HepG2 (cell line): ENCODE data around the gene CNTN5. TPM values are rescaled to one million over a fixed set of nuclear protein-coding genes. Genes with fewer than 3 reads are reported as not detected.

Source experiments
- ATAC-seq: fragments of 200-7000 bp; cut with Tn5 transposase; 3 replicates; pipeline ENCODE4 v1.9.1; 2020; ENCODE audit warnings: mild to moderate bottlenecking, moderate library complexity
- BruUV-seq: library from RNA; stranded (reverse); fragments of 400-500 nt; replicated peaks from 2 replicates; lab custom pipeline; 2021; lab: Mats Ljungman, UMichigan
- CTCF ChIA-PET: fragments of 300-600 bp; formaldehyde crosslinking; extraction: SDS; loops from one replicate; lab custom pipeline; 2021; ENCODE audit warnings: low total read pairs, inconsistent platforms, low intra/inter-chr PET ratio; lab: Yijun Ruan, JAX
- POLR2A ChIA-PET: fragments of 350-600 bp; sonication (Branson Sonifier 250); formaldehyde crosslinking; loops from one replicate; lab custom pipeline; 2020; ENCODE audit warnings: antibody characterized with exemption, inconsistent platforms; lab: Yijun Ruan, JAX
- DNase-seq: peaks from one replicate; pipeline ENCODE4 v3.0.0-alpha.2; 2015; ENCODE audit warnings: low spot score
- FAIRE-seq: peaks from 3 replicates; lab custom pipeline; 2011; peaks lifted over from hg19 to GRCh38; lab: Jason Lieb, UNC
- H2AFZ ChIP-seq: one replicate; pipeline ENCODE4 v1.6.1; 2011; ENCODE audit warnings: low read length, inconsistent platforms
- H3K27ac ChIP-seq: fragments of 300-600 bp; 3 replicates; pipeline ENCODE4 v1.8.0; 2011; ENCODE audit warnings: mixed run types, mild to moderate bottlenecking, mixed read lengths, low read length, inconsistent platforms; ENCODE audit not compliant: insufficient read depth; ENCODE audit errors: extremely low read length
- H3K27me3 ChIP-seq, 2 experiments: fragments of 200-600 bp in 1 of 2; 2 replicates in 1 of 2; 3 replicates in 1 of 2; pipeline versions ENCODE4 v1.6.0 to v1.8.0; 2011; ENCODE audit warnings: low read length in 2 of 2, mild to moderate bottlenecking in 2 of 2, moderate library complexity in 2 of 2, inconsistent platforms in 1 of 2; ENCODE audit not compliant: insufficient read depth in 2 of 2, control insufficient read depth in 1 of 2
- H3K36me3 ChIP-seq, 2 experiments: fragments of 200-600 bp in 1 of 2; replicated peaks in 1 of 2; 2 replicates in 1 of 2; 3 replicates in 1 of 2; pipeline versions ENCODE4 v1.5.1 to v1.8.0; 2011; ENCODE audit warnings: low read length in 2 of 2, inconsistent platforms in 1 of 2; ENCODE audit not compliant: insufficient read depth in 2 of 2, control insufficient read depth in 1 of 2
- H3K4me1 ChIP-seq: 2 replicates; pipeline ENCODE4 v1.5.1; 2012; ENCODE audit warnings: low read length, inconsistent platforms; ENCODE audit not compliant: insufficient read depth
- H3K4me2 ChIP-seq: 2 replicates; pipeline ENCODE4 v1.6.0; 2011; ENCODE audit warnings: low read depth, low read length, inconsistent platforms
- H3K4me3 ChIP-seq, 3 experiments: fragments of 200-600 bp in 1 of 3; sonication (generic), shearing (Covaris generic) in 1 of 3; replicated peaks in 1 of 3; 2 replicates each; pipeline ENCODE4 v1.5.1; 2011 to 2016; ENCODE audit warnings: low read length in 3 of 3, inconsistent platforms in 2 of 3, low read depth in 2 of 3, mild to moderate bottlenecking in 2 of 3, control low read depth in 1 of 3, mixed read lengths in 1 of 3; ENCODE audit not compliant: insufficient read depth in 1 of 3
- H3K79me2 ChIP-seq: one replicate; pipeline ENCODE4 v1.6.1; 2011; ENCODE audit warnings: low read length, inconsistent platforms; ENCODE audit not compliant: insufficient read depth
- H3K9ac ChIP-seq: 2 replicates; pipeline ENCODE4 v1.6.0; 2011; ENCODE audit warnings: mild to moderate bottlenecking, low read depth, low read length, inconsistent platforms; ENCODE audit not compliant: insufficient read depth
- H3K9me3 ChIP-seq: 2 replicates; pipeline ENCODE4 v1.5.1; 2012; ENCODE audit warnings: mild to moderate bottlenecking, low read length
- H4K20me1 ChIP-seq: 2 replicates; pipeline ENCODE4 v1.6.0; 2011; ENCODE audit warnings: inconsistent platforms, mild to moderate bottlenecking, low read length, moderate library complexity; ENCODE audit not compliant: insufficient read depth
- CHCHD3 ChIP-seq: sonication (generic); formaldehyde crosslinking; IDR thresholded peaks from 2 replicates; pipeline ENCODE4 v1.8.0; 2022; ENCODE audit warnings: mild to moderate bottlenecking, missing genetic modification reagents, moderate library complexity
- ELF3 ChIP-seq: IDR thresholded peaks from 2 replicates; pipeline ENCODE4 v1.6.1; 2016; ENCODE audit warnings: missing genetic modification reagents, missing compliant biosample characterization
- HHEX ChIP-seq: IDR thresholded peaks from 2 replicates; pipeline ENCODE4 v1.6.1; 2016; ENCODE audit warnings: control low read depth
- HNF1B ChIP-seq: sonication (generic); formaldehyde crosslinking; IDR thresholded peaks from 2 replicates; pipeline ENCODE4 v1.5.1; 2020; ENCODE audit warnings: mild to moderate bottlenecking, moderate library complexity, missing genetic modification reagents
- KLF11 ChIP-seq: IDR thresholded peaks from 2 replicates; pipeline ENCODE4 v1.6.1; 2016; ENCODE audit warnings: missing compliant biosample characterization
- MIER3 ChIP-seq: IDR thresholded peaks from 2 replicates; pipeline ENCODE4 v1.6.1; 2016; ENCODE audit warnings: missing compliant biosample characterization, borderline replicate concordance
- MXD4 ChIP-seq: IDR thresholded peaks from 2 replicates; pipeline ENCODE4 v1.6.1; 2016; ENCODE audit warnings: mild to moderate bottlenecking, missing biosample characterization, missing genetic modification reagents
- NCOR1 ChIP-seq: fragments of 200-600 bp; sonication (generic); IDR thresholded peaks from 2 replicates; pipeline ENCODE4 v1.7.0; 2017; ENCODE audit warnings: antibody characterized with exemption, low read length, borderline replicate concordance
- PBX2 ChIP-seq: IDR thresholded peaks from 2 replicates; pipeline ENCODE4 v1.6.1; 2016; ENCODE audit warnings: control low read depth
- SNAPC2 ChIP-seq: sonication (generic); formaldehyde crosslinking; IDR thresholded peaks from 2 replicates; pipeline ENCODE4 v1.8.1; 2022; ENCODE audit warnings: mild to moderate bottlenecking, missing genetic modification reagents
- STAT6 ChIP-seq: sonication (generic); formaldehyde crosslinking; IDR thresholded peaks from 2 replicates; pipeline ENCODE4 v1.4.0; 2020; ENCODE audit warnings: missing genetic modification reagents, mild to moderate bottlenecking, borderline replicate concordance
- THAP11 ChIP-seq: IDR thresholded peaks from 2 replicates; pipeline ENCODE4 v1.6.1; 2016; ENCODE audit warnings: missing biosample characterization, missing genetic modification reagents
- ZBTB3 ChIP-seq: sonication (generic); formaldehyde crosslinking; IDR thresholded peaks from 2 replicates; pipeline ENCODE4 v1.4.0; 2020; ENCODE audit warnings: low read depth, mild to moderate bottlenecking, moderate library complexity, missing genetic modification reagents, borderline replicate concordance
- WGBS: methylation state at CpG from one replicate; pipeline ENCODE4 v1.1.6; 2017; ENCODE audit warnings: low lambda C conversion rate; 5-methylcytosine and 5-hydroxymethylcytosine counted together
- in situ Hi-C: cut with HindIII; loops from 2 replicates; pipeline ENCODE4 v1.10.0; 2017; ENCODE audit warnings: low pct_unique_long_range_greater_than_20kb; ENCODE audit not compliant: extremely low pct_ligation_motif_present
- intact Hi-C: fragments of 100-400 bp; cut with micrococcal nuclease; formaldehyde crosslinking; loops from one replicate; pipeline ENCODE4 v1.10.0; 2022; ENCODE audit not compliant: unreplicated experiment
- polyA plus RNA-seq, 8 experiments: library from polyadenylated mRNA; depleted of rRNA in 3 of 8; stranded (reverse) in 7 of 8; unstranded in 1 of 8; fragments of >200 nt; fragmentation: Illumina TruSeq in 4 of 8; extraction: Trizol in 4 of 8; gene quantifications; 2 replicates each; pipeline versions ENCODE4 v1.2.1 to v1.2.3, GENCODE V29; 2011 to 2016; ENCODE audit warnings: low read depth in 4 of 8, missing spikeins in 1 of 8, mixed read lengths in 1 of 8; ENCODE audit not compliant: insufficient read depth in 1 of 8
- total RNA-seq, 5 experiments: library from RNA; depleted of rRNA; stranded (reverse); fragments of >200 nt; fragmentation: Illumina TruSeq; extraction: Trizol; gene quantifications; 2 replicates each; pipeline ENCODE4 v1.2.3, GENCODE V29; 2016; ENCODE audit warnings: low read depth in 1 of 5
- TF ChIP-seq, protein P1 (sequence below): sonication (generic); formaldehyde crosslinking; IDR thresholded peaks from 2 replicates; pipeline ENCODE4 v1.4.0; 2020; ENCODE audit warnings: mild to moderate bottlenecking, missing genetic modification reagents
- TF ChIP-seq, protein P2 (sequence below): sonication (generic); formaldehyde crosslinking; IDR thresholded peaks from 2 replicates; pipeline ENCODE4 v1.5.0; 2020; ENCODE audit warnings: missing genetic modification reagents
- TF ChIP-seq, protein P3 (sequence below): sonication (generic); formaldehyde crosslinking; IDR thresholded peaks from 2 replicates; pipeline ENCODE4 v1.4.0; 2020; ENCODE audit warnings: missing genetic modification reagents

Gene CNTN5
- total and polyA plus RNA-seq, 2 of the 13 experiments (the other 11 are each of a cell fraction or from before 2014, with no cell fraction given), result not detected

DNA sequence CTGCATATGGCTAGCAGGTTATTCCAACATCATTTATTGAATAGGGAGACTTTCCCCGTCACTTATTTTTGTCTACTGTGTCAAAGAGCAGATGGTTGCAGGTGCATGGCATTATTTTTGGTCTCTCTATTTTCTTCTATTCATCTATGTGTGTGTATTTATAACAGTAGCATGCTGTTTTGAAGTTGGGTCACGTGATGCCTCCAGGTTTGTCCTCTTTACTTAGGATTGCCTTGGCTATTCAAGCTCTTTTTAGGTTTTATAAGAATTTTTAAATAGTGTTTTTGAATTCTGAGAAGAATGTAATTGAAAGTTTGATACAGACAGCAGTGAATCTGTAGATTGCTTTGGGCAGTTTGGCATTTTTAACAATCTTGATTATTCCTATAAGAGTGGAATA, 770.6 kb downstream of the CNTN5 start (continued):
- no peak for TF ChIP-seq MIER3 (CRISPR knock-in tag)
- TF ChIP-seq KLF11, result no peak

DNA sequence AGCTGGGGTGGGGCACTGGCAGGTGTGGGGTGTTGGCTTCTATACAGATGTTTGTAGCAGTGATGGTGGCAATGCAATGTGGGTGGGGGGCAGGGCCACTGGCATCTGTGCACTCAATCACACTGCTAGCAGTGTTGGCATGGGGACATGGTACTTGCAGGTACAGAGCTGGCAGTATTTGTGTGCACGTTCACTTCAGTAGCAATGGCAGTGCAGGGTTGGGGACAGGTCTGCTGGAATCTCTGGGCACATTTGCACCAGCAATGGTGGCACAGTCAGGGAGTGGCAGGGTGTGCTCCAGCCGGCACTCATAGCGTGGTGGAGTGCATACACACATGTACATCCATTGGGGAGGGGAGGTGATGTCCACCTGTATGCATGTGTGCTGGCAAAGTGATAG, 775.2 kb downstream of the CNTN5 start:
- no peaks in the 10 kb centered on the region for H3K79me2 ChIP-seq
- H3K9me3 ChIP-seq, result no peaks in the 10 kb centered on the region
- WGBS, result 0% methylated on average over 2 of the region's 3 CpGs
- in situ Hi-C loops, result no loop called here
- no peak for ATAC-seq
- no peaks in the 10 kb centered on the region for H4K20me1 ChIP-seq
- H3K4me1 ChIP-seq, result no peaks in the 10 kb centered on the region
- no peak overlapping the region for H3K27ac ChIP-seq
- no peak overlapping the region for H2AFZ ChIP-seq
- no peak for DNase-seq
- POLR2A ChIA-PET, result no interaction called here
- BruUV-seq, result no TSS peak
- CTCF ChIA-PET, result no interaction called here
- H3K36me3 ChIP-seq, result no peaks in the 10 kb centered on the region
- H3K4me2 ChIP-seq, result no peak overlapping the region
- no peak overlapping the region for H3K4me3 ChIP-seq
- H3K27me3 ChIP-seq, result no peaks in the 10 kb centered on the region
- no peak for FAIRE-seq
- H3K9ac ChIP-seq, result no peak overlapping the region
- intact Hi-C loops, result no loop called here
- no peak for TF ChIP-seq THAP11 (CRISPR knock-in tag)
- TF ChIP-seq, protein P1, sequence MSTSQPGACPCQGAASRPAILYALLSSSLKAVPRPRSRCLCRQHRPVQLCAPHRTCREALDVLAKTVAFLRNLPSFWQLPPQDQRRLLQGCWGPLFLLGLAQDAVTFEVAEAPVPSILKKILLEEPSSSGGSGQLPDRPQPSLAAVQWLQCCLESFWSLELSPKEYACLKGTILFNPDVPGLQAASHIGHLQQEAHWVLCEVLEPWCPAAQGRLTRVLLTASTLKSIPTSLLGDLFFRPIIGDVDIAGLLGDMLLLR (CRISPR knock-in tag), result no peak
- TF ChIP-seq MXD4 (CRISPR knock-in tag), result no peak
- no peak for TF ChIP-seq STAT6 (CRISPR knock-in tag)
- TF ChIP-seq ZBTB3 (CRISPR knock-in tag), result no peak
- TF ChIP-seq NCOR1, result no peak
- TF ChIP-seq, protein P2, sequence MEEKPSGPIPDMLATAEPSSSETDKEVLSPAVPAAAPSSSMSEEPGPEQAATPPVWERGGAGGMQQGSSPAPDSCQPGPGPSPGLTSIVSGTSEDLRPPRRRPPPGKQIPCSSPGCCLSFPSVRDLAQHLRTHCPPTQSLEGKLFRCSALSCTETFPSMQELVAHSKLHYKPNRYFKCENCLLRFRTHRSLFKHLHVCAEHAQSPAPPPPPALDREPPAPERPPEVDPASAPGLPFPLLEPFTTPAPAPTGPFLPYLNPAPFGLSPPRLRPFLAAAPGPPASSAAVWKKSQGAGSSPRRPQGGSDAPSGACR (CRISPR knock-in tag), result no peak
- no peak for TF ChIP-seq PBX2 (CRISPR knock-in tag)
- no peak for TF ChIP-seq SNAPC2 (CRISPR knock-in tag)
- no peak for TF ChIP-seq HNF1B (CRISPR knock-in tag)
- TF ChIP-seq HHEX (CRISPR knock-in tag), result no peak
- no peak for TF ChIP-seq CHCHD3 (CRISPR knock-in tag)
- TF ChIP-seq ELF3 (CRISPR knock-in tag), result no peak
- TF ChIP-seq, protein P3, sequence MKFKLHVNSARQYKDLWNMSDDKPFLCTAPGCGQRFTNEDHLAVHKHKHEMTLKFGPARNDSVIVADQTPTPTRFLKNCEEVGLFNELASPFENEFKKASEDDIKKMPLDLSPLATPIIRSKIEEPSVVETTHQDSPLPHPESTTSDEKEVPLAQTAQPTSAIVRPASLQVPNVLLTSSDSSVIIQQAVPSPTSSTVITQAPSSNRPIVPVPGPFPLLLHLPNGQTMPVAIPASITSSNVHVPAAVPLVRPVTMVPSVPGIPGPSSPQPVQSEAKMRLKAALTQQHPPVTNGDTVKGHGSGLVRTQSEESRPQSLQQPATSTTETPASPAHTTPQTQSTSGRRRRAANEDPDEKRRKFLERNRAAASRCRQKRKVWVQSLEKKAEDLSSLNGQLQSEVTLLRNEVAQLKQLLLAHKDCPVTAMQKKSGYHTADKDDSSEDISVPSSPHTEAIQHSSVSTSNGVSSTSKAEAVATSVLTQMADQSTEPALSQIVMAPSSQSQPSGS (CRISPR knock-in tag), result no peak
